Osteoblast (primary cell): ENCODE measurements around the gene PDK2. TPM values are rescaled to one million over a fixed set of nuclear protein-coding genes. Genes with fewer than 3 reads are reported as not detected.

Experiments
- DNase-seq: peaks from one replicate; pipeline ENCODE4 v3.0.0; 2011; ENCODE audit warnings: low spot score, mixed read lengths; ENCODE audit not compliant: insufficient read length; ENCODE audit errors: missing footprints
- H2AFZ ChIP-seq: 2 replicates; pipeline ENCODE4 v1.6.0; 2011; ENCODE audit warnings: mild to moderate bottlenecking, low read length
- H3K27ac ChIP-seq: 2 replicates; pipeline ENCODE4 v1.5.1; 2011; ENCODE audit warnings: mild to moderate bottlenecking, low read depth, low read length, moderate library complexity
- H3K27me3 ChIP-seq: 2 replicates; pipeline ENCODE4 v1.6.0; 2012; ENCODE audit warnings: mild to moderate bottlenecking, control low read depth, inconsistent platforms, low read length, moderate library complexity; ENCODE audit not compliant: insufficient read depth
- H3K36me3 ChIP-seq: 2 replicates; pipeline ENCODE4 v1.5.1; 2011; ENCODE audit warnings: mild to moderate bottlenecking, low read length, control low read depth, moderate library complexity; ENCODE audit not compliant: insufficient read depth
- H3K4me1 ChIP-seq: 2 replicates; pipeline ENCODE4 v1.5.1; 2011; ENCODE audit warnings: mild to moderate bottlenecking, low read length, control low read depth, moderate library complexity; ENCODE audit not compliant: insufficient read depth
- H3K4me2 ChIP-seq: 2 replicates; pipeline ENCODE4 v1.6.0; 2011; ENCODE audit warnings: mild to moderate bottlenecking, low read length; ENCODE audit not compliant: insufficient read depth
- H3K4me3 ChIP-seq: fragments of 200-600 bp; sonication (generic); 3 replicates; pipeline ENCODE4 v1.5.1; 2012; ENCODE audit warnings: mild to moderate bottlenecking, low read length, inconsistent platforms; ENCODE audit not compliant: insufficient read depth
- H3K79me2 ChIP-seq: 2 replicates; pipeline ENCODE4 v1.6.0; 2012; ENCODE audit warnings: mild to moderate bottlenecking, low read length, control low read depth, inconsistent platforms; ENCODE audit not compliant: insufficient read depth
- H3K9me3 ChIP-seq: 2 replicates; pipeline ENCODE4 v1.5.1; 2011; ENCODE audit warnings: low read depth, low read length, control low read depth
- H4K20me1 ChIP-seq: 2 replicates; pipeline ENCODE4 v1.6.0; 2012; ENCODE audit warnings: mild to moderate bottlenecking, low read length, control low read depth; ENCODE audit not compliant: insufficient read depth
- total RNA-seq: library from RNA; depleted of rRNA; stranded (reverse); fragments of >200 nt; gene quantifications from 2 replicates; pipeline ENCODE4 v1.2.3, GENCODE V29; 2012
- TF ChIP-seq, protein P1 (sequence below): IDR thresholded peaks from 2 replicates; pipeline ENCODE4 v1.5.1; 2011; ENCODE audit warnings: mild to moderate bottlenecking, low read depth, low read length, moderate library complexity; ENCODE audit errors: extremely low read depth

Gene PDK2
- 43.4 and 54.8 TPM in 2 replicates for total RNA-seq

GRCh38 chr17:50094753-50095619, at the start of gene PDK2:
Gene PDK2 (plus strand): TSS chr17:50095351. CDS start chr17:50095436, 85 bp downstream.
- H3K4me3 ChIP-seq = peak within 1 kb of the TSS; percentile 98
- peaks cover 9% of the 10 kb centered on the region for H3K79me2 ChIP-seq
- H3K4me1 ChIP-seq = peaks cover 27% of the 10 kb centered on the region
- TF ChIP-seq, protein P1, sequence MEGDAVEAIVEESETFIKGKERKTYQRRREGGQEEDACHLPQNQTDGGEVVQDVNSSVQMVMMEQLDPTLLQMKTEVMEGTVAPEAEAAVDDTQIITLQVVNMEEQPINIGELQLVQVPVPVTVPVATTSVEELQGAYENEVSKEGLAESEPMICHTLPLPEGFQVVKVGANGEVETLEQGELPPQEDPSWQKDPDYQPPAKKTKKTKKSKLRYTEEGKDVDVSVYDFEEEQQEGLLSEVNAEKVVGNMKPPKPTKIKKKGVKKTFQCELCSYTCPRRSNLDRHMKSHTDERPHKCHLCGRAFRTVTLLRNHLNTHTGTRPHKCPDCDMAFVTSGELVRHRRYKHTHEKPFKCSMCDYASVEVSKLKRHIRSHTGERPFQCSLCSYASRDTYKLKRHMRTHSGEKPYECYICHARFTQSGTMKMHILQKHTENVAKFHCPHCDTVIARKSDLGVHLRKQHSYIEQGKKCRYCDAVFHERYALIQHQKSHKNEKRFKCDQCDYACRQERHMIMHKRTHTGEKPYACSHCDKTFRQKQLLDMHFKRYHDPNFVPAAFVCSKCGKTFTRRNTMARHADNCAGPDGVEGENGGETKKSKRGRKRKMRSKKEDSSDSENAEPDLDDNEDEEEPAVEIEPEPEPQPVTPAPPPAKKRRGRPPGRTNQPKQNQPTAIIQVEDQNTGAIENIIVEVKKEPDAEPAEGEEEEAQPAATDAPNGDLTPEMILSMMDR = no peak
- H3K36me3 ChIP-seq = peaks cover 29% of the 10 kb centered on the region
- no peaks in the 10 kb centered on the region for H3K27me3 ChIP-seq
- H3K4me2 ChIP-seq = peak within 1 kb of the TSS; percentile 100
- peak within 1 kb of the TSS; percentile 93 for H2AFZ ChIP-seq
- H3K27ac ChIP-seq = peak within 1 kb of the TSS; percentile 53
- no peaks in the 10 kb centered on the region for H3K9me3 ChIP-seq
- H4K20me1 ChIP-seq = peaks cover 3% of the 10 kb centered on the region
- DNase-seq = peak; percentile 100

GRCh38 chr17:50046179-50046578, 49.0 kb upstream of the PDK2 start:
- Histone ChIP-seq H3K4me1 (peaks cover 38% of the 10 kb centered on the region), H3K27me3 (no peaks in the 10 kb centered on the region), H2AFZ (no peak overlapping the region), H4K20me1 (no peaks in the 10 kb centered on the region), H3K27ac (no peak overlapping the region), H3K9me3 (no peaks in the 10 kb centered on the region), H3K4me2 (no peak overlapping the region), H3K4me3 (no peak overlapping the region), H3K79me2 (no peaks in the 10 kb centered on the region), H3K36me3 (no peaks in the 10 kb centered on the region)
- TF ChIP-seq, protein P1 = no peak
- DNase-seq = no peak

GRCh38 chr17:50046667-50047066, 48.5 kb upstream of the PDK2 start:
- Histone ChIP-seq H3K27me3 (no peaks in the 10 kb centered on the region), H3K9me3 (no peaks in the 10 kb centered on the region), H3K4me3 (no peak overlapping the region), H3K27ac (peak overlapping the region; percentile 70), H2AFZ (no peak overlapping the region), H4K20me1 (no peaks in the 10 kb centered on the region), H3K36me3 (no peaks in the 10 kb centered on the region), H3K4me2 (no peak overlapping the region), H3K79me2 (no peaks in the 10 kb centered on the region), H3K4me1 (peaks cover 43% of the 10 kb centered on the region)
- TF ChIP-seq, protein P1 = no peak
- peak; percentile 31 for DNase-seq

DNA sequence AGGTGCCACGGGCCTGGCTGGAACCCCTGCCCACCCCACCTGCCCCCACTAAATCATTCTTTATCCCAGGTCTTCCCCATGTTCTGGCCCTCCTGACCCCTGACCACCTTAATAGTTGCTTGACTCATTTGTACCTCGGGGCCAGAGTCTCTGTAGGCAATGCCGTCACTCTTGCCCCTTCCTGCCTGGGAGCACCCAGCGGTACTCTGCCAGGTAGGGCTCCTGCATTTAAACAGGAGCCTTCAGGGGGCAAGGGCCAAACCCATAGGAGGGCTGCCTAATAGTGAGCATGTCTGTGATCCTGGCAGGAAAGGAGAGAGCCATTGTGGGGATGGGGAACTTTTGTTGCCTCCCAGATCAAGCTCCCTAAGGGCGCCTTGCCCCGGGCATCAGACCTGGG, 48.1 kb upstream of the PDK2 start:
- Histone ChIP-seq H3K27me3 (no peaks in the 10 kb centered on the region), H3K4me3 (no peak overlapping the region), H3K79me2 (no peaks in the 10 kb centered on the region), H3K4me2 (peak overlapping the region; percentile 58), H4K20me1 (no peaks in the 10 kb centered on the region), H3K36me3 (no peaks in the 10 kb centered on the region), H2AFZ (peak overlapping the region; percentile 64), H3K27ac (peak overlapping the region; percentile 70), H3K4me1 (peaks cover 47% of the 10 kb centered on the region), H3K9me3 (no peaks in the 10 kb centered on the region)
- DNase-seq = no peak
- TF ChIP-seq, protein P1 = no peak
